Keratinocyte (primary cell): ENCODE results near the gene LIN7B. TPM values are rescaled to one million over a fixed set of nuclear protein-coding genes. Genes with fewer than 3 reads are reported as not detected.
A peak's percentile ranks its signal among the peaks of the same experiment; 100 is the strongest.
"Not testable (repeated sequence)": the region's sequence is repeated elsewhere in the genome, so short reads cannot be mapped to it uniquely, and the experiment has no call there.

Experiments
- DNase-seq: peaks from one replicate; pipeline ENCODE4 v3.0.0-alpha.2; 2011; ENCODE audit warnings: low read depth, missing footprints, low spot score
- FAIRE-seq: peaks from 2 replicates; lab custom pipeline; 2011; peaks lifted over from hg19 to GRCh38; lab: Jason Lieb, UNC
- H2AFZ ChIP-seq: 2 replicates; pipeline ENCODE4 v1.6.0; 2012; ENCODE audit warnings: low read length, control low read depth, inconsistent platforms; ENCODE audit not compliant: control insufficient read depth
- H3K27ac ChIP-seq: 2 replicates; pipeline ENCODE4 v1.5.1; 2011; ENCODE audit warnings: low read length; ENCODE audit not compliant: control insufficient read depth, insufficient read depth
- H3K27me3 ChIP-seq: 3 replicates; pipeline ENCODE4 v1.6.0; 2011; ENCODE audit warnings: low read length; ENCODE audit not compliant: control insufficient read depth, insufficient read depth; ENCODE audit errors: extremely low read depth
- H3K36me3 ChIP-seq, 2 experiments: 2 replicates in 1 of 2; 3 replicates in 1 of 2; pipeline ENCODE4 v1.5.1; 2011; ENCODE audit warnings: low read length in 2 of 2, mild to moderate bottlenecking in 1 of 2; ENCODE audit not compliant: control insufficient read depth in 2 of 2, insufficient read depth in 2 of 2; ENCODE audit errors: extremely low read depth in 1 of 2
- H3K4me1 ChIP-seq: 3 replicates; pipeline ENCODE4 v1.5.1; 2011; ENCODE audit warnings: low read length; ENCODE audit not compliant: control insufficient read depth, insufficient read depth; ENCODE audit errors: extremely low read depth
- H3K4me2 ChIP-seq: 3 replicates; pipeline ENCODE4 v1.6.0; 2011; ENCODE audit warnings: low read depth, low read length; ENCODE audit not compliant: control insufficient read depth, insufficient read depth; ENCODE audit errors: extremely low read depth
- H3K4me3 ChIP-seq, 3 experiments: fragments of 200-600 bp in 1 of 3; sonication (generic) in 1 of 3; 2 replicates in 2 of 3; 3 replicates in 1 of 3; pipeline ENCODE4 v1.5.1; 2011 to 2016; ENCODE audit warnings: low read length in 3 of 3, mild to moderate bottlenecking in 3 of 3, control low read depth in 2 of 3, inconsistent platforms in 1 of 3, low read depth in 1 of 3, mixed read lengths in 1 of 3, mixed run types in 1 of 3, moderate library complexity in 1 of 3; ENCODE audit not compliant: control insufficient read depth in 2 of 3, insufficient read depth in 2 of 3; ENCODE audit errors: extremely low read depth in 1 of 3
- H3K79me2 ChIP-seq: 2 replicates; pipeline ENCODE4 v1.6.0; 2012; ENCODE audit warnings: low read length; ENCODE audit not compliant: control insufficient read depth, insufficient read depth
- H3K9ac ChIP-seq: 3 replicates; pipeline ENCODE4 v1.6.0; 2011; ENCODE audit warnings: low read length; ENCODE audit not compliant: control insufficient read depth, insufficient read depth; ENCODE audit errors: extremely low read depth
- H3K9me1 ChIP-seq: 3 replicates; pipeline ENCODE4 v1.6.0; 2011; ENCODE audit warnings: low read length; ENCODE audit not compliant: control insufficient read depth, insufficient read depth; ENCODE audit errors: extremely low read depth
- H3K9me3 ChIP-seq: 2 replicates; pipeline ENCODE4 v1.5.1; 2012; ENCODE audit warnings: low read depth, low read length; ENCODE audit not compliant: control insufficient read depth
- H4K20me1 ChIP-seq: 3 replicates; pipeline ENCODE4 v1.6.0; 2011; ENCODE audit warnings: low read length; ENCODE audit not compliant: control insufficient read depth, insufficient read depth; ENCODE audit errors: extremely low read depth
- CTCF ChIP-seq, 3 experiments: IDR thresholded peaks in 1 of 3; conservative IDR thresholded peaks in 1 of 3; optimal IDR thresholded peaks in 1 of 3; 2 replicates in 2 of 3; 3 replicates in 1 of 3; pipeline versions ENCODE3 to v1.5.1; 2011; ENCODE audit warnings: low read length in 3 of 3, mild to moderate bottlenecking in 3 of 3, moderate library complexity in 2 of 3, control low read depth in 1 of 3, inconsistent platforms in 1 of 3; ENCODE audit not compliant: insufficient read depth in 2 of 3; ENCODE audit errors: extremely low read depth in 1 of 3
- EZH2 ChIP-seq: IDR thresholded peaks from one replicate; pipeline ENCODE4 v1.6.1; 2012; ENCODE audit warnings: inconsistent platforms, mild to moderate bottlenecking, low read length, moderate library complexity
- dilution Hi-C: fragments of 300-500 bp; cut with MboI; formaldehyde crosslinking; loops from one replicate; pipeline ENCODE4 v1.7.0; 2020; ENCODE audit warnings: low sequenced_read_pairs; ENCODE audit not compliant: extremely low pct_ligation_motif_present
- polyA plus RNA-seq, 5 experiments: library from polyadenylated mRNA; depleted of rRNA in 3 of 5; stranded (reverse) in 3 of 5; stranded (forward) in 1 of 5; unstranded in 1 of 5; fragments of >200 nt; gene quantifications; 1 replicate in 1 of 5; 2 replicates in 3 of 5; 3 replicates in 1 of 5; pipeline versions ENCODE4 v1.2.1 to v1.2.3, GENCODE V29; 2011 to 2012; ENCODE audit warnings: missing spikeins in 2 of 5, low read depth in 1 of 5, low replicate concordance in 1 of 5

The LIN7B gene
- polyA plus RNA-seq, 1 donor (not counting 4 experiments of a cell fraction or from before 2014, with no cell fraction given) = 1.6 TPM

GRCh38 chr19:49074869-49075268 is 39.3 kb upstream of the LIN7B start:
- H3K9me3 ChIP-seq, H3K79me2 ChIP-seq, H3K9ac ChIP-seq, H4K20me1 ChIP-seq, H2AFZ ChIP-seq, H3K4me3 ChIP-seq, H3K36me3 ChIP-seq, DNase-seq, H3K4me2 ChIP-seq, H3K4me1 ChIP-seq, dilution Hi-C loops, FAIRE-seq, H3K27ac ChIP-seq, H3K9me1 ChIP-seq: not testable (repeated sequence)
- H3K27me3 ChIP-seq = peaks cover 37% of the 10 kb centered on the region
- TF ChIP-seq CTCF (optimal IDR thresholded peaks at IDR 0.05 in 1 of 3, IDR thresholded peaks at IDR 0.05 in 1 of 3, conservative IDR thresholded peaks at IDR 0.05 in 1 of 3; ENCODE audit: extremely low read depth in 1 of 3, insufficient read depth in 2 of 3, low read length in 3 of 3) = peak in 2 of 3 experiments; percentile 34 to 60

DNA sequence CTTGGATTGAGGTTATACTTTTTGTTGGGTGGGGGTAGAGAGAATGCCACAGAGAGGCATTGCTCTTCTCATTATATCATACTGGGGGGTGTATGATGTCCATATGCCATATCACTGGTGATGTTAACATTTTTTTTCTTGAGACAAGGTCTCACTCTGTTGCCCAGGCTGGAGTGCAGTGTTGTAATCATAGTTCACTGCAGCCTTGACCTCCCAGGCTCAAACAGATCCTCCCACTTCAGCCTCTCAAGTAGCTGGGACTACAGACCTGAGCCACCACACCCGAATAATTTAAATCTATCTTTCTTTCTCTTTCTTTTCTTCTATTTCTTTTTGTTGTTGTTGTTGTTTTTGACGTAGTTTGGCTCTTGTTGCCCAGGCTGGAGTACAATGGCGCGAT is 33.8 kb upstream of the LIN7B start:
- DNase-seq = no peak
- no peak for TF ChIP-seq EZH2
- no peak for TF ChIP-seq CTCF (optimal IDR thresholded peaks at IDR 0.05 in 1 of 3, IDR thresholded peaks at IDR 0.05 in 1 of 3, conservative IDR thresholded peaks at IDR 0.05 in 1 of 3; ENCODE audit: extremely low read depth in 1 of 3, insufficient read depth in 2 of 3, low read length in 3 of 3)
- Histone ChIP-seq H3K36me3 (no peaks in the 10 kb centered on the region), H3K9me3 (no peaks in the 10 kb centered on the region), H3K9ac (no peak overlapping the region), H4K20me1 (no peaks in the 10 kb centered on the region), H3K9me1 (no peaks in the 10 kb centered on the region), H3K27ac (no peak overlapping the region), H3K4me3 (no peak overlapping the region), H3K27me3 (no peaks in the 10 kb centered on the region), H3K4me1 (peaks cover 4% of the 10 kb centered on the region), H2AFZ (no peak overlapping the region), H3K79me2 (peaks cover 2% of the 10 kb centered on the region), H3K4me2 (no peak overlapping the region)
- dilution Hi-C loops = no loop called here
- FAIRE-seq = no peak
